Vagina (tissue), 2 donors: ENCODE results near the gene DBN1. TPM values are rescaled to one million over a fixed set of nuclear protein-coding genes. Genes with fewer than 3 reads are reported as not detected.
"Not testable (repeated sequence)": the region's sequence is repeated elsewhere in the genome, so short reads cannot be mapped to it uniquely, and the experiment has no call there.

ENCODE experiments used
- DNase-seq, 2 donors: peaks; one replicate each; pipeline ENCODE4 v3.0.0-alpha.2; 2017; ENCODE audit errors: extremely low spot score in 2 of 2
- H3K27ac ChIP-seq: fragments of 200-600 bp; sonication (generic); one replicate; pipeline ENCODE4 v1.5.1; 2019
- H3K27me3 ChIP-seq: fragments of 200-600 bp; sonication (generic); one replicate; pipeline ENCODE4 v1.5.1; 2019
- H3K36me3 ChIP-seq, 2 donors: fragments of 200-600 bp; sonication (generic); one replicate each; pipeline ENCODE4 v1.5.1; 2017 to 2019
- H3K4me1 ChIP-seq: fragments of 200-600 bp; sonication (generic); one replicate; pipeline ENCODE4 v1.5.1; 2019
- H3K4me3 ChIP-seq, 2 donors: fragments of 200-600 bp; sonication (generic); 1 replicate in 1 of 2; 2 replicates in 1 of 2; pipeline ENCODE4 v1.5.1; 2016 to 2019
- H3K9me3 ChIP-seq: fragments of 200-600 bp; sonication (generic); one replicate; pipeline ENCODE4 v1.5.1; 2019
- CTCF ChIP-seq, 3 experiments: fragments of 450-650 bp in 2 of 3; fragments of 200-600 bp in 1 of 3; sonication (generic) in 1 of 3; IDR thresholded peaks; one replicate each; pipeline ENCODE4 v1.5.1; 2017 to 2019; ENCODE audit warnings: antibody characterized with exemption in 3 of 3, mild to moderate bottlenecking in 2 of 3, moderate library complexity in 2 of 3
- POLR2A ChIP-seq, 2 donors: fragments of 450-650 bp; IDR thresholded peaks; one replicate each; pipeline ENCODE4 v1.6.1; 2017; ENCODE audit warnings: antibody characterized with exemption in 2 of 2, mild to moderate bottlenecking in 2 of 2, moderate library complexity in 2 of 2
- POLR2AphosphoS5 ChIP-seq, 2 donors: sonication (generic); formaldehyde crosslinking; IDR thresholded peaks; one replicate each; pipeline ENCODE4 v1.9.0; 2017; ENCODE audit warnings: antibody characterized with exemption in 2 of 2, mild to moderate bottlenecking in 2 of 2, low read depth in 1 of 2; ENCODE audit not compliant: insufficient read depth in 1 of 2
- intact Hi-C: fragments of 100-400 bp; cut with DNase I; formaldehyde crosslinking; loops from one replicate; pipeline ENCODE4 v1.15.1; 2023
- total RNA-seq: library from RNA; depleted of rRNA; stranded (reverse); fragments of >200 nt; gene quantifications from one replicate; pipeline ENCODE4 v1.2.3, GENCODE V29; 2016

Gene DBN1
- total RNA-seq, 1 donor from 2014 or later: 69.0 TPM

DNA sequence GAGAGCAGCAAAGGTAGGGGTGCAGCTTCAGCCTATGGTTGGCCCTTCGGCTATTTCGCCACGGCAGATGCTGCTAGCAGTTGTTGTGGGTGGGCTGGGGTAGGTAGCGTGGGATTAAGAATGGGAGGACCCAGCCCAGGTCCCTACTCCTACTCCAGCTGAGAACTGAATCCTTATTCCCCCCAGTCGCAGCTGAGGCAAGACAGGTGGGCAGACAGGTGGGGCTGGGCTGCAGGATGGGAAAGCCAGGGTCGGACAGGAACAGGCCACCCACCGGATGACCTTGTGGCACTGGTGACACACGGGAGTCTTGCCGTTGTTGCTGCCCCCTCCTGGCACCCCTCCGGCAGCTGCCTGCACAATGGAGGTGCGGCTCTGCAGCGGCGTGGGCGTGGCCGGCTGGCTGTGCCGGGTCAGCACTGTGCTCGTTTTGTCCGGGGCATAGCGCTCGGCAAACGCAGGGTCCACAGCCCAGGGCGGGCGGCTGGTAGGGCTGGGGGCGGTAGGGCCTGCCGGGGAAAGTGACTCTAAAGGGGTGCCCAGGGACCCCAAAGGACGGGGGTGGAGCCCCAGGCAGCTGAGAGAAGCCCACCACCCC, 15.8 kb upstream of the DBN1 start:
- no peaks in the 10 kb centered on the region for H3K27me3 ChIP-seq
- H3K4me3 ChIP-seq: no peak overlapping the region
- peaks cover 21% of the 10 kb centered on the region for H3K4me1 ChIP-seq
- intact Hi-C loops: no loop called here
- no peak for TF ChIP-seq POLR2A (IDR thresholded peaks at IDR 0.05)
- TF ChIP-seq CTCF (IDR thresholded peaks at IDR 0.05): no peak
- TF ChIP-seq POLR2AphosphoS5 (IDR thresholded peaks at IDR 0.05; ENCODE audit: insufficient read depth in 1 of 2, low read depth in 1 of 2): no peak
- no peak for DNase-seq
- no peak overlapping the region for H3K27ac ChIP-seq
- H3K36me3 ChIP-seq: peaks cover 0 to 63% of the 10 kb centered on the region in 2 donors
- no peaks in the 10 kb centered on the region for H3K9me3 ChIP-seq

- no peak for DNase-seq
- peaks cover 8% of the 10 kb centered on the region for H3K4me1 ChIP-seq
- no peaks in the 10 kb centered on the region for H3K27me3 ChIP-seq
- no peak overlapping the region for H3K27ac ChIP-seq
- peaks cover 0 to 63% of the 10 kb centered on the region in 2 donors for H3K36me3 ChIP-seq
- no peaks in the 10 kb centered on the region for H3K9me3 ChIP-seq
- intact Hi-C loops: no loop called here
- H3K4me3 ChIP-seq: no peak overlapping the region
- TF ChIP-seq POLR2A (IDR thresholded peaks at IDR 0.05): no peak
- TF ChIP-seq POLR2AphosphoS5 (IDR thresholded peaks at IDR 0.05; ENCODE audit: insufficient read depth in 1 of 2, low read depth in 1 of 2): no peak
- no peak for TF ChIP-seq CTCF (IDR thresholded peaks at IDR 0.05)
Observed at GRCh38 chr5:177487975-177488374, 14.5 kb upstream of the DBN1 start.

- TF ChIP-seq CTCF (IDR thresholded peaks at IDR 0.05) (no peak), POLR2AphosphoS5 (IDR thresholded peaks at IDR 0.05; ENCODE audit: insufficient read depth in 1 of 2, low read depth in 1 of 2) (no peak), POLR2A (IDR thresholded peaks at IDR 0.05) (no peak)
- H3K4me1 ChIP-seq: peaks cover 5% of the 10 kb centered on the region
- peaks cover 0 to 63% of the 10 kb centered on the region in 2 donors for H3K36me3 ChIP-seq
Observed at GRCh38 chr5:177487144-177487543, 13.7 kb upstream of the DBN1 start.

GRCh38 chr5:177486256-177486655, 12.8 kb upstream of the DBN1 start:
- Histone ChIP-seq H3K36me3 (peaks cover 0 to 55% of the 10 kb centered on the region in 2 donors), H3K4me1 (peaks cover 9% of the 10 kb centered on the region), H3K4me3 (no peak overlapping the region), H3K9me3 (no peaks in the 10 kb centered on the region), H3K27ac (no peak overlapping the region), H3K27me3 (no peaks in the 10 kb centered on the region)
- no peak for DNase-seq
- intact Hi-C loops: no loop called here
- no peak for TF ChIP-seq POLR2A (IDR thresholded peaks at IDR 0.05)
- no peak for TF ChIP-seq CTCF (IDR thresholded peaks at IDR 0.05)
- no peak for TF ChIP-seq POLR2AphosphoS5 (IDR thresholded peaks at IDR 0.05; ENCODE audit: insufficient read depth in 1 of 2, low read depth in 1 of 2)

More at GRCh38 chr5:177487144-177487543, 13.7 kb upstream of the DBN1 start:
- H3K4me3 ChIP-seq: no peak overlapping the region
- no peak overlapping the region for H3K27ac ChIP-seq
- intact Hi-C loops: no loop called here
- no peak for DNase-seq
- H3K9me3 ChIP-seq: no peaks in the 10 kb centered on the region
- H3K27me3 ChIP-seq: no peaks in the 10 kb centered on the region

- intact Hi-C loops, H3K4me3 ChIP-seq, H3K9me3 ChIP-seq, DNase-seq, H3K27me3 ChIP-seq, H3K27ac ChIP-seq: not testable (repeated sequence)
- H3K36me3 ChIP-seq: peaks cover 0 to 50% of the 10 kb centered on the region in 2 donors
- peaks cover 13% of the 10 kb centered on the region for H3K4me1 ChIP-seq
Observed at GRCh38 chr5:177485753-177486152, 12.3 kb upstream of the DBN1 start.
